NCI-H2029 (cell line): ENCODE results near the gene GPBP1.

Experiments used
- DNase-seq: peaks from one replicate; lab custom pipeline; 2025; lab: John Stamatoyannopoulos, UW

Gene GPBP1

GRCh38 chr5:57211039-57211438 is 37.2 kb downstream of the GPBP1 start:
- no peak for DNase-seq

DNA sequence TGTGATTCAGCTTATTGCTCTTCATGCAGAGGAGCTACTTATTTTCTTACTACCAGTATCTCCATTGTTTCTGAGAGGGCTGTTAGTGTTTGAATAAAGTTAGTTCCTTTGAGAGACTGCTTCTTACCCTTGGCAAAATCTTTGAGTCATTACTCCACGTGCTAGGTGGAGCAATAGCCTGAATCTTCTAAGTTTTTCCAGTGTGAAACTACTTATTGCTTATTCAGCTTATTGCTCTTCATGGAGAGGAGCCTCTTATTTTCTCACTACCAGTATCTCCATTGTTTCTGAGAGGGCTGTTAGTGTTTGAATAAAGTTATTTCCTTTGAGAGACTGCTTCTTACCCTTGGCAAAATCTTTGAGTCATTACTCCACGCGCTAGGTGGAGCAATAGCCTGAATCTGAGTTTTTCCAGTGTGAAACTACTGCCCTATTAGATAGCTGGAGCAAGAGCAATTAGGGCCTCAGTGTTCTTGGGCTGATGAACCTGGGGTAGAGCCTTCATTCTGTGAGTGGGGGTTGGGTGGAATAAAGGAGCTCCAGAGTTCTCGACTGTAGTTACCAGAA is 41.9 kb downstream of the GPBP1 start:
- no peak for DNase-seq

GRCh38 chr5:57216714-57217113 is 42.9 kb downstream of the GPBP1 start:
- DNase-seq: no peak

- DNase-seq: no peak
Observed at GRCh38 chr5:57219386-57219785, 45.5 kb downstream of the GPBP1 start.

DNA sequence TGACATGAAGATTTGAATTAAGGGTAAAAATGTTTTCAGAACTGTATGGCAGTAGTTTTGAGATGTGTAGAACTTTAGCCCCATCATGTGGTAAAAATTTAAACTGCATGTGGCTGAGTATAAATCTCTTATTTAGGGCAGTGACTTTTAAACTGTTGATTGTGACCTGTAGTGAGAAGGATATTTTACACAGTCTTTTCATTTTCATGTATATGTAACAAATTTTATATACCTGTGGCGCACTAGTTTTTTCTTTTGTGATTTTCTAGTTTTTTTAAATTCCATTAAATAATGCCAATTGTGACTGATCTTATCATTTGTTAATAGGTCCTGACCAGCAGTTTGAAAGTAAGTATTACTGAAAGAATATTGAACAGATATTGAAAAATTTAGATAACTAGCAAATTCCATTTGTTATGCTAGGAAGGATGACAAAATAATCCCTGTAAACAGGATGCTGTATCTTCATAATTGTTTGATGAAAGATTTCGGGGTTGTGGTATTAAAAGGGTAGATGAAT is 47.2 kb downstream of the GPBP1 start:
- DNase-seq: peak; percentile 45

DNA sequence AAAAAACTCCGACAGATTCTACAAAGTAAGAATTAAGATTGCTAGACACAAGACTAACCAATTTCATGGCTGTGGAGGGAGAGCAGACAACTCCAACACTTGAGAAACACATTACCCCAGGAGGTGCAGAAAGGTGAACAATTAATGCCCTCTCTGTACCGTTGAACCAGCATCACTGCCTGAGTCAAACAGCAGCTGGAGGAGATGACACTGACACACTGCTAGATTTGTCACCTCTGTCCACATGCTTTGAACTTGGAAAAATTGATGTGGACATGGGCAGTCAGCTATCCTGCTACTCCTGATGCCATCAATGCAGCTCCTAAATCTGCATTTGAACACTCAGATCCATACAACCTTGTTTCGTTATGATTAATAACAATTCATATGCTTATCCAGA is 51.7 kb downstream of the GPBP1 start:
- no peak for DNase-seq

DNA sequence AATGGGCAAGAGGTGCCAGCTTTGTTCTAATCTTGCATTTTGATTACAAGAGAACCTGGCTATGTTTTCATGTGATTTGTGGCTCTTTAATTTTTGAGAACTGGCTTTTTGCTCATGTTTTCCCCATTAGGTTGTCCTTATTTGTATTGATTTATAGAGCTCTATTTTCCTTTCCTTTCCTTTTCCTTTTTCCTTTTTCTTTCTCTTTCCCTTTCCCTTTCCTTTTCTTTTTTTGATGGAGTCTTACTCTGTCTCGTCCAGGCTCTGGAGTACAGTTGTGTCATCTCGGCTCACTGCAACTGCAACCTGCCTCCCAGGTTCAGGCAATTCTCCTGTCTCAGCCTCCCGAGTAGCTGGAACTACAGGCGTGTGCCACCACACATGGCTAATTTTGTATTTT is 55.5 kb downstream of the GPBP1 start:
- DNase-seq: no peak

- DNase-seq: no peak
Observed at GRCh38 chr5:57231607-57232006, 57.7 kb downstream of the GPBP1 start.

GRCh38 chr5:57232293-57233033 is 58.6 kb downstream of the GPBP1 start:
- no peak for DNase-seq

DNA sequence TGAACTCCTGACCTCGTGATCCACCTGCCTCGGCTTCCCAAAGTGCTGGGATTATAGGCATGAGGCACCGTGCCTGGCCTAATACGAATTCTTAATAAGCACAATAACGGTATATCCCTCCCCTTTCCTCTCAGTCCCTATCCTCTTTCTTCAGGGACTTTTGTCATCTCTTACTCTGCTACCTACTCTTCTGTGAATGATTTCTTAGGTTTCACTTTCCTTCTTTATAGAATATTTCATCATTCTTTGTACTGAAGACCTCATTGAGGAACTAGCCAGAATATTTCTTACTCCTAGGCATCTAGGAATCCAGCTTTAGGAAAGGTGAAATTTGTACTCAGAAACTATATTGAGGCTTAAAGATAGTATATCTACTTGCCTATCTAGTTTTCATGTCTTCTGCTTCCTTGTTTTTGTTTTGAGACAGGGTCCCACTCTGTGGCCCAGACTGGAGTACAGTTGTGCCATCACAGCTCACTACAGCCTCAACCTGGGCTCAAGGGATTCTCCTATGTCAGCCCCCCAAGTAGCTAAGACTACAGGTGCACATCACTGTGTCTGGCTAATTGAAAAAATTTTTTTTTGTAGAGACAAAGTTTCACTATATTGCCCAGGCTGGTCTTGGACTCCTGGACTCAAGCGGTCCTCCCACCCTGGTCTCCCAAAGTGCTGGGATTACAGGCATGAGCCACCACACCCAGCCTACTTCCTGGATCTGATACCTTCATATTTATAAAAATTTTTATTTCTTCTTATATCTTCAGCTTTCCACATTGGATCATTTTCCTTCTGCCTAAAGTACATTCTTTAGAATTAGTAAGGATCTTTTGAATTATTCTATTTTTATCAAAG is 69.7 kb downstream of the GPBP1 start:
- DNase-seq: no peak

GRCh38 chr5:57244331-57244730 is 70.5 kb downstream of the GPBP1 start:
- DNase-seq: no peak

DNA sequence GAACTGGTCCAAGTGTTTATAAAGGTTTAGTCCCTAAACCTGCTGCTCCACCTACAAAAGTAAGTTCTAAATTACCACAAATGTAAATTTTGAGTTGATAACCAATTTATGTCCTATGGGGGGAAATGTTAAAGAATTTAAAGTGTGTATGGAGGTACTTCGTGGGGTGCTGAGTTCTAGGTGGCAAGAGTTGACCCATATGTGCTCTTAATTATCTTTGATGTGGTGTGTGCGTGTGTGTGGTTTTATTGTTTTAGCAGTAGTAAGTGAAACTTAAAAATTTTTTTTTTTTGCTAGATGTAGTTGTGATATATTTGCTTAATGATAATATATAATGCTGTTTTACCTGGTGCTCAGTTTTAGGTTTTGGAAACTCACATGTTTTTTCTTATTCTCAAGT is 72.6 kb downstream of the GPBP1 start:
- no peak for DNase-seq

- DNase-seq: no peak
Observed at GRCh38 chr5:57247765-57248164, 73.9 kb downstream of the GPBP1 start.

- DNase-seq: no peak
Observed at GRCh38 chr5:57249265-57249874, 75.5 kb downstream of the GPBP1 start.

GRCh38 chr5:57258052-57258451 is 84.2 kb downstream of the GPBP1 start:
- DNase-seq: no peak

- no peak for DNase-seq
Observed at GRCh38 chr5:57258943-57259342, 85.1 kb downstream of the GPBP1 start.

- no peak for DNase-seq
Observed at GRCh38 chr5:57259704-57260103, 85.8 kb downstream of the GPBP1 start.

- no peak for DNase-seq
Observed at GRCh38 chr5:57262541-57262940, 88.7 kb downstream of the GPBP1 start.

- DNase-seq: no peak
Observed at GRCh38 chr5:57267805-57268204, 93.9 kb downstream of the GPBP1 start.

- DNase-seq: no peak
Observed at GRCh38 chr5:57276353-57276752, 102.5 kb downstream of the GPBP1 start.

DNA sequence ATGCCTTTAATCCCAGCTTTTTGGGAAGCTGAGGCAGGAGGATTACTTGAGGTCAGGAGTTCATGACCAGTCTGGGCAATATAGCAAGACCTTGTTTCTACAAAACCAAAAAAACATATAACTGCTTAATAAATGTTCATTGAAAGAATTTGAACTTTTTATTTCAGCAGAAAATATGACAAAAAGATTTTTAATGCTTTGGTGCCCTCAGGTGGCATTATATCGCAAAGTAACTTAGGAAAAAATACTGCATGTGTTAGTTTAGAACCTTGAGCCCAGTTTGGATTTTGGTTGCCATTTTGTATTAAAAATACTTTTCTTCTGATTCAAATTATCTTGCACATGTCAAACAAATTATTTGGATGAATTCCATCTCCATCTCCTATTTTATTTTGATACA is 103.2 kb downstream of the GPBP1 start:
- no peak for DNase-seq

DNA sequence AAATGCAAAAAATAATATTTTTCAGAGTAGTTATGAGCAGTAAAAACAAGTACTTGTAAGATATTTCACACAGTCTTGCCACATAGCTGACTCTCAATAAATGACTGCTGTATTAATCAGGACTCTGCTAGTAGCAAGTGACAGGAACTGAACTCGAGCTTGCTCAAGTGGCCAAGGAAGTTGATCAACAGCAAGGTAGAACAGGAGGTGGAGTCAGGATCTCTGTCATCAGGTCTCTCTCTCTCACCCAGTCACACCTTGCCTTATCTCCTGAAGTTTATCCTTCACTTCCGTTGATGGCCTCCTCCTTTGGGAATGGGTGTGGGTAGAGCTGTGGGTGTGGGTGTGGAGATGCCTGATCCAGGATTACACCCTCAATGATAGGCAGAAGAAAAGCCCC is 107.0 kb downstream of the GPBP1 start:
- DNase-seq: no peak
